HG03460 (cell line): ENCODE results near the gene CHST6.
"Not testable (repeated sequence)": the region's sequence is repeated elsewhere in the genome, so short reads cannot be mapped to it uniquely, and the experiment has no call there.

Experiments
- ATAC-seq: cut with Tn5 transposase; IDR thresholded peaks from one replicate; pipeline ENCODE4 v1.9.1; 2021; ENCODE audit not compliant: unreplicated experiment

The CHST6 gene

GRCh38 chr16:75452464-75453190, 42.6 kb downstream of the CHST6 start:
- no peak for ATAC-seq

DNA sequence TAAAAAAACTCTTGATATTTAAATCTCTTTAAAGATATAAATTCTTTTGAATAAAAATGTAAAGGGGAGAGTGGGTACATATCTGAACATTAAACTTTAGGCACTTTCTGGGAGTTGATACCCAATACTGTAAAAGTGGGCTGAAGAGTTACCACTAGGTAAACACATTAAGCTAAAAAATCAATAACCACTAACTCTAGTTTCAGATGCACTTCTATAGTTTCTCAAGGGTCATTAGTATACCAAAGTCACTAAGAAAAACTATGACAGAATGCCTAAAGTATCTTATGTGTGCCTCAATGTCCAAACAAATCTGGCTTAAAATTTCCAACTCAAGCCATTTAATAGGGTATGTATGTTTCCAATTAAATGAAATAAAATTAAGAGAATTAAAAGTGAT, 48.8 kb downstream of the CHST6 start:
- no peak for ATAC-seq

- no peak for ATAC-seq
These were observed 49.9 kb downstream of the CHST6 start for GRCh38 chr16:75445298-75445697.

DNA sequence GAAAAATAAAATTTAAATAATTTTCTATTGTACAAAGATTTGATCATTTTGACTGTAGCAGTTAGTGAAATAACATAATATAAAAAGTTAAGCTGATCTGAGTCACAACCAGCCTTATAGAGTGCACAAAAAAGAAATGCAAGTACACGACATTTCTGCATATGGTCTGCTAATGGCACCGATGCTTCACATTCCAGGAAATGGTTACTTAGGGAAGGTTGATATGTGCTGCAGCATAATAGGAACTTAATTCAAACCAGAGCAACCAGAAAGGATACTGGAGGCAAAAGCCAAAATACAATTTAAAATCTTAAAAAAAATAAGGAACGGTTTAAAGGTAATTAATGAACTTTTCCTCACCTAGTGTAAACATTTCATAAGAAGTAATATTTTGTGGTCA, 51.9 kb downstream of the CHST6 start:
- no peak for ATAC-seq

- ATAC-seq: peak; percentile 58
These were observed 61.4 kb downstream of the CHST6 start for GRCh38 chr16:75433732-75434413.

DNA sequence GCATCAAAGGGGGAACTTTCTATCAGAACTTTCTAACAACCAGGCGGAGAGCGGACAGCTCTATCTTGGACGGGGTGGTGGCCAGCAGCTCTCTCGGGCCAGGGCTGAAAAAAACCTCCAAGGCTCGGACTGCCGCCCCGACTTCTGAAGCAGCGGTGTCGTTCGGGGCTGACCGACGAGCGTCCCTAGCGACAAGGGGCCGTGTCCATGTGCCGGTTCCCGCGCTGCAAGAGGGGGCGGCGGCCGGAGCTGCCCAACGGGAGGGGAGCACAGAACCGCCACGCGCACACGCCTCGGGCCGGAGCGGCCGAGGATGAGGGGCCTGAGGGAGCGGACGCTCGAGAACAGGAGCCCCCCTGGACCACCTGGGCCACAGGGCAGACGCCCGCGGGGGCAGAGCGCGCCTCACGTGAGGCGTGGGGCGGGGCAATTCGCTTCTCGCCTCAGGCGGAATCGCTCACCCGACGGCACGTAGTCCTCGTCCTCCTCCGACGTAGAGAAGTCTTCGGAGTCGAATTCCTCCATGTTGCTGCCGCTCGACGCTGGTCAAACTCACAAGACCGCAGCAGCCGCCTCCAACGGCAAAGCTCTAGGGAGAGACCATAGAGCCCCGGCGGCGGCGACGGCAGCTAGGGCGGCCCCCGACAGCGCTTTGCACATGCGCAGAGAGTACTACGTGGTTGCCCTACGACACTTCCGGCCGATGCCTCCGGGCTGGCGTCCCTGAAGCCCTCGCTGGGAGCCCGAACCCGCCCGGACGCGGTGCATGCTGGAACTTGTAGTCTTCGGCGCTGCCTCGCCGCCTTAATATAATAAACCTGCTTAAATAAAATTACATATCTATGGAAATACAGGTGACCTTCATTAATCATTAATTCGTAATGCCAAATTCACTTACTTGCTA, 62.2 kb downstream of the CHST6 start, which contains the start of gene CFDP1:
Gene CFDP1, minus strand, starts transcription at position 676 of the 904 bp plus-strand sequence. Its CDS starts 151 bp downstream, at position 525.
- ATAC-seq: peak; percentile 93

DNA sequence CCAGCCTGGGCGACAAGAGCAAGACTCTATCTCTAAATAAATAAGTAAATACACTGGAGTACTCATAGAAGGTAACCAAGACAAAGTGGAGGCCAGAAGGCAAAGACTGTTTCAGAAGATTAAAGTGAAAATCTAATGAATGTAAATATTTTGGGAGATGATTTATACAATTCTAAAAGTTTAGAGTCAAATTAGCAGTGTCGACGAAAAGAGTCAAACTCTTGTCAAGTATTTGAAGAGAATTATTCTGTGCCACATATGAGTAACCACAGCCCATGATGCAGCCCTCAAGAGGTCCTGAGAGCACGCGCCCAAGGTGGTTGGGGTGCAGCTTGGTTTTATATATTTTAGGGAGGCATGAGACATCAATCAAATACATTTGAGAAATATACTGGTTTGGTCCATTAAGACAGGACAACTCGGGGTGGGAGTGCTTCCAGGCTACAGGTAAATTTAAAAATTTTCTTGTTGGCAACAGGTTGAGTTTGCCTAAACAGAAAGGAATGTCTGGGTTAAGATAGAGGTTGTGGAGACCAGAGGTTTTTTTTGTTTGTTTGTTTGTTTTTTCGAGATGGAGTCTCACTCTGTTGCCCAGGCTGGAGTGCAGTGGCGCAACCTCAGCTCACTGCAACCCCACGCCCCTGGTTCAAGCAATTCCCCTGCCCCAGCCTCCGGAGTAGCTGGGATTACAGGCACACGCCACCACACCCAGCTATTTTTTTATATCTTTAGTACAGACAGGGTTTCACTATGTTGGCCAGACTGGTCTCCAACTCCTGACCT, 65.4 kb downstream of the CHST6 start:
- no peak for ATAC-seq

DNA sequence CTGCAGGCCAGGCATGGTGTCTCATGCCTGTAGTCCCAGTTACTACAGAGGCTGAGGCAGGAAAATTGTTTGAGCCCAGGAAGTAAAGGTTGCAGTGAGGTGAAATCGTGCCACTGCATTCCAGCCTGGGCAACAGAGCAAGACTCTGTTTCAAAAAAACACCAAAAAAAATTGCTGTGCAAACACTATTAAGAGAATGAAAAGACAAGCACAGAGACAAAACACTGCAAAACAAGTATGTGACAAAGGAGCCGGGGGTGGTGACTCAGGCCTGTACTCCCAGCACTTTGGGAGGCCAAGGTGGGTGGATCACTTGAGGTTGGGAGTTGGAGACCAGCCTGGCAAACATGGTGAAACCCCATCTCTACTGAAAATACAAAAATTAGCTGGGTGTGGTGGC, 68.7 kb downstream of the CHST6 start:
- not testable (repeated sequence) for ATAC-seq

- not testable (repeated sequence) for ATAC-seq
These were observed 71.0 kb downstream of the CHST6 start for GRCh38 chr16:75424105-75424762.

DNA sequence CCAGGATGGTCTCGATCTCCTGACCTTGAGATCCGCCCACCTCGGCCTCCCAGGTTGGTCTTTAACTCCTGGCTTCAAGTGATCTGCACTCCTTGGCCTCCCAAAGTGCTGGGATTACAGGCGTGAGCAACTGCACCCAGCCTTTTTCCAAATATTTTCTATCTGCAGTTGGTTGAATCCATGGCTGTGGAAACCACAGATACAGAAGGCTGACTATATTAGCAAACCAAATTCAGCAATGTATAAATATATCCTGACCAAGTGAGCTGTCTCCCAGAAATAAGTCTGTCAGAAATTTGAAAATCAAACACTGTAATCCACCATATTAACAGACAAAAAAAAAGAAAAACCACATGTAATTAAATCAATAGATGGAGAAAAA, 71.5 kb downstream of the CHST6 start:
- ATAC-seq: no peak
